NCI-H2227 treated with DMSO at 0.1 percent for 48 hours (cell line): Measurements from ENCODE around the gene SLC9A8.
"Not testable (repeated sequence)": the region's sequence is repeated elsewhere in the genome, so short reads cannot be mapped to it uniquely, and the experiment has no call there.

Experiments used
- DNase-seq: peaks from one replicate; lab custom pipeline; 2025; lab: John Stamatoyannopoulos, UW

The SLC9A8 gene

GRCh38 chr20:49786668-49787370 lies 25.8 kb upstream of the SLC9A8 start:
- DNase-seq, result no peak

- DNase-seq, result no peak
Observed at GRCh38 chr20:49787371-49788357, 25.0 kb upstream of the SLC9A8 start.

- DNase-seq, result no peak
Observed at GRCh38 chr20:49790077-49790798, 22.4 kb upstream of the SLC9A8 start.

GRCh38 chr20:49791165-49791564 lies 21.5 kb upstream of the SLC9A8 start:
- DNase-seq, result no peak

GRCh38 chr20:49792006-49792405 lies 20.6 kb upstream of the SLC9A8 start:
- no peak for DNase-seq

- no peak for DNase-seq
Observed at GRCh38 chr20:49792611-49793010, 20.0 kb upstream of the SLC9A8 start.

- DNase-seq, result no peak
Observed at GRCh38 chr20:49794336-49795134, 18.1 kb upstream of the SLC9A8 start.

GRCh38 chr20:49795135-49795424 lies 17.5 kb upstream of the SLC9A8 start:
- no peak for DNase-seq

- DNase-seq, result no peak
Observed at GRCh38 chr20:49796600-49797343, 15.9 kb upstream of the SLC9A8 start.

GRCh38 chr20:49797344-49797615 lies 15.3 kb upstream of the SLC9A8 start:
- DNase-seq, result no peak

- DNase-seq, result no peak
Observed at GRCh38 chr20:49798718-49799117, 13.9 kb upstream of the SLC9A8 start.

GRCh38 chr20:49799698-49800097 lies 12.9 kb upstream of the SLC9A8 start:
- no peak for DNase-seq

GRCh38 chr20:49803418-49803817 lies 9.2 kb upstream of the SLC9A8 start:
- DNase-seq, result no peak

- no peak for DNase-seq
Observed at GRCh38 chr20:49804364-49804763, 8.3 kb upstream of the SLC9A8 start.

GRCh38 chr20:49805224-49805876 lies 7.3 kb upstream of the SLC9A8 start:
- DNase-seq, result not testable (repeated sequence)

GRCh38 chr20:49808753-49809152 lies 3.9 kb upstream of the SLC9A8 start:
- DNase-seq, result no peak

GRCh38 chr20:49809803-49810359 lies 2.7 kb upstream of the SLC9A8 start:
- DNase-seq, result no peak

- no peak for DNase-seq
Observed at GRCh38 chr20:49810491-49811190, 2.0 kb upstream of the SLC9A8 start.

GRCh38 chr20:49811825-49812506 lies 662 bp upstream of the SLC9A8 start:
- DNase-seq, result peak; percentile 43
